Lung microvascular endothelial cell (primary cell): ENCODE results near the gene UBL4A. TPM values are rescaled to one million over a fixed set of nuclear protein-coding genes. Genes with fewer than 3 reads are reported as not detected.

Experiments used
- DNase-seq, 2 donors: peaks; one replicate each; pipeline versions ENCODE4 v3.0.0 to v3.0.0-alpha.2; 2010; ENCODE audit warnings: low read depth in 2 of 2
- total RNA-seq: library from RNA; depleted of rRNA; stranded (reverse); fragments of >200 nt; gene quantifications from 2 replicates; pipeline ENCODE4 v1.2.1, GENCODE V29; 2014

Gene UBL4A
- total RNA-seq, 1 donor from 2014 or later: 31.3 TPM

GRCh38 chrX:154440623-154441357 lies 45.6 kb downstream of the UBL4A start:
- no peak for DNase-seq

DNA sequence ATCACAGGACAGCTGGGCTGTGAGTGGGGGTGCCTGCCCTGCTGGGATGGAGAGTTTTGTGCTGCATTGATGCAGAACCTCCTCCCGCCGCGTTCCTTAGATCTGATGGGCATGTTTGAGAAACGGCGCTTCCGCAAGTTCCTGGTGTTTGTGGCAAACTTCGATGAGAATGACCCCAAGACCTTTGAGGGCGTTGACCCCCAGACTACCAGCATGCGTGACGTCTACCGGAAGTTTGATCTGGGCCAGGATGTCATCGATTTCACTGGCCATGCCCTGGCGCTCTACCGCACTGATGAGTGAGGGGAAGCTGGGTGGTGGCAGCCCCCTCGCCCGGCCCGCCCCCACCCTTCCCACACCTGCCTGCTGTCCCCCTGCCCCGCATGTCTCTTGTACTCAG lies 46.6 kb downstream of the UBL4A start:
- DNase-seq: no peak

DNA sequence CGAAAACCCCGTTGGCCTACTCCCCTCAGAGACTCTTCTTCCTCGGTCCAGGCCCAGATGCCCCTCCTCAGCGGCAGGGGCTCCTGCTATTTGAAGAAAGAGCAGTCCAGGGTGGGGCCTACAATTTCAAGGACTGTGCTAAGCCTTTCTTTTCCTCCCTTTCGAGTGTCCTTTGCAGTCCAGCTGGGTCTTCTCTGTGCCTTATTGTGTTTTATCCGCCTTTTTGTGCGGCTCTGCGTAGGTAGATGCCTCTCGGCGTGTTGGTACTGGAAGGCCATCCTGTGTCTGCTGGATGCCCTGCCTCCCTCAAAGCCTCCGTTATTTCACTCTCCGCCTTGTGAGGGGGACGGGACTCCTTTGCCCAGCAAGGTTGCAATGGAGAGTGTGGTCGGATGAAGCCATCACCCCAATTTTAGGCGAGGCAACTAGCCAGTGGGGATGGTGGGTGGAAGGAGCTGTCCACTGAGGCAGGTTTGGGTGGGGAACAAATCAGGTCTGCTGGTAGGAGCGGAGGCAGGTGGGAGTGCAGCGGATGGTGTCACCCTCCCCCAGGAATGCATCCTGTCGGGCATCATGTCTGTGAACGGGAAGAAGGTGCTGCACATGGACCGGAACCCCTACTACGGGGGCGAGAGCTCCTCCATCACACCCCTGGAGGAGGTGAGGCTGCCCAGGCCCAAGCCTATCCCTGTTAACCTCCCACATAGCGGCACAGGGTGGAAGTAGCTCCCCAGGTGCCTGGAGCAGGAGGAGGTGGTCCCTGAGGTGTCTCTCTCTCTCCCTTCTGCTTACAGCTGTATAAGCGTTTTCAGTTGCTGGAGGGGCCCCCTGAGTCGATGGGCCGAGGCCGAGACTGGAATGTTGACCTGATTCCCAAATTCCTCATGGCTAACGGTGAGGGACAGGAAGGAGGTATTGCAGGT lies 48.2 kb downstream of the UBL4A start:
- no peak for DNase-seq

- peak; percentile 57 to 62 for DNase-seq
These were observed 49.2 kb downstream of the UBL4A start, which contains the start of gene GDI1 for GRCh38 chrX:154436983-154437752. TSS of gene GDI1 (plus strand) at chrX:154437154. CDS start at chrX:154437255, 101 bp downstream.

- DNase-seq: peak; percentile 35 to 55
These were observed 49.9 kb downstream of the UBL4A start for GRCh38 chrX:154436374-154436982.

DNA sequence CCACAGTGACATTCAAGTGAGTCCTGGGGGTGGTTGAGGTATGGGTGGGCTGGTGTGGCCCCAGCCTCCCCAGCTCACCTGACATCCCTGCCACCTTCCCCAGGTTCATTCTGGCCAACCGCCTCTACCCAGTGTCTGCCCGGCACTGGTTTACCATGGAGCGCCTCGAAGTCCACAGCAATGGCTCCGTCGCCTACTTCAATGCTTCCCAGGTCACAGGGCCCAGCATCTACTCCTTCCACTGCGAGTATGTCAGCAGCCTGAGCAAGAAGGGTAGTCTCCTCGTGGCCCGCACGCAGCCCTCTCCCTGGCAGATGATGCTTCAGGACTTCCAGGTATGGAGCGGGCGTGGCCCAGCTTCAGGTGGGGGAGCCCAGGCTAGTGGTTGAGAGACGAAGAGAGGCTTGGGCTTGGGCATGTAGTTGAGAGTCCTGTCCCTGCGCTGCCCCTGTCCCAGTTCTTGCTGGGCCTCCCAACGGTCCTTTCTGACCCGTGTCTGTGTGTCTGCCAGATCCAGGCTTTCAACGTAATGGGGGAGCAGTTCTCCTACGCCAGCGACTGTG lies 51.2 kb downstream of the UBL4A start:
- DNase-seq: no peak

DNA sequence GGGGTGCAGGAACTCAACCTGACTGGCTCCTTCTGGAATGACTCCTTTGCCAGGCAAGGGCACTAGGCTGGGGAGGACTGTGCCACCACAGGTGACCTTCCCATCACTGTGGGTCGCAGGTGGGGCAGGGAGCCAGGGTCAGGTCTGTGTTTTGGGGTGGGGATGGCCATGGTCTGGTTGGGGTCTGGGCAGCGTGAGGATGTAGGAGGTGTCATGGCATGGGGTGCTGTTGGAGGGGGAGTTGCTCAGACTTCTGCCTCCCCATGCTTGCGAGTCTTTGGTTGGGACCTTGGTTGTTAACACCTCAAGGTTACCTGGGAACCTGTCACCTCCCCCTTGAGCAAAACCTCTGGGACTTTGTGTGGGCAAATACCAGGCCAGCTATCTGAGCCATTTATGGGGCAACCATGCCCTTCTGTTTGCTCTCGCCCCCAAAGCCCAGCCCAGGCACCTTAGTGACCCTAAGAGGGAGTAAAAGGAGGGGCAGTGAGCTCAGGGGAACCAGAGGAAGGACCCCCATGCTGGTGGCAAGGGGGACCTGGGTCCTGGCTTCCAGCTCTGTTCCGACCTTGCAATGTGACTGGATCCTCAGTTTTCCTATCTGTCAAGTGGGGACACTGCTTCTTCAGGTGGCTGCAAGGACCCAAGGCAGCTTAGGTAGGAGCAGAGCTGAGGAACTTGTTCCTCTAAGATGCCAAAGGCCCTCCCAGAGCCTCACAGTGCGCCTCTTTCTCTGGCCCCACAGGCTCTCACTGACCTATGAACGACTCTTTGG lies 51.8 kb downstream of the UBL4A start:
- no peak for DNase-seq

Other genes starting within 250 kb of the UBL4A start
- 0.20 TPM in 1 of 2 replicates, not detected in the other for gene OPN1MW3, start 229.0 kb downstream of the UBL4A start, total RNA-seq
- not detected in 2 replicates for gene TEX28, start 191.5 kb downstream of the UBL4A start, total RNA-seq
- gene TKTL1, start 190.8 kb downstream of the UBL4A start, total RNA-seq: under 0.01 TPM in 1 of 2 replicates, not detected in the other
- gene FLNA, start 112.0 kb downstream of the UBL4A start, total RNA-seq: 781 and 1,159 TPM in 2 replicates
- gene EMD, start 107.3 kb downstream of the UBL4A start, total RNA-seq: 14.5 and 18.1 TPM in 2 replicates
- gene RPL10, start 88.2 kb downstream of the UBL4A start, total RNA-seq: 2,090 and 2,761 TPM in 2 replicates
- 79.1 and 86.3 TPM in 2 replicates for gene DNASE1L1, start 77.4 kb downstream of the UBL4A start, total RNA-seq
- gene TAFAZZIN, start 75.1 kb downstream of the UBL4A start, total RNA-seq: 8.5 and 11.9 TPM in 2 replicates
- gene ATP6AP1, start 57.9 kb downstream of the UBL4A start, total RNA-seq: 53.6 and 64.3 TPM in 2 replicates
- 24.8 and 59.1 TPM in 2 replicates for gene GDI1, start 49.5 kb downstream of the UBL4A start, total RNA-seq
- 45.8 and 51.0 TPM in 2 replicates for gene FAM50A, start 42.5 kb downstream of the UBL4A start, total RNA-seq
- gene PLXNA3, start 28.3 kb downstream of the UBL4A start, total RNA-seq: 3.7 and 6.3 TPM in 2 replicates
- 12.6 and 19.8 TPM in 2 replicates for gene LAGE3, start 7.3 kb downstream of the UBL4A start, total RNA-seq
- gene SLC10A3, start 4.0 kb upstream of the UBL4A start, total RNA-seq: 8.5 and 14.7 TPM in 2 replicates
- gene FAM3A, start 29.6 kb upstream of the UBL4A start, total RNA-seq: 13.3 and 20.8 TPM in 2 replicates
- 16.9 and 35.1 TPM in 2 replicates for gene G6PD, start 60.2 kb upstream of the UBL4A start, total RNA-seq
- 9.2 and 11.7 TPM in 2 replicates for gene IKBKG, start 61.0 kb upstream of the UBL4A start, total RNA-seq
- gene CTAG1A, start 98.5 kb upstream of the UBL4A start, total RNA-seq: not detected in 2 replicates
- not detected in 2 replicates for gene CTAG1B, start 132.7 kb upstream of the UBL4A start, total RNA-seq
- gene CTAG2, start 167.0 kb upstream of the UBL4A start, total RNA-seq: not detected in 2 replicates